Stimulated activated naive CD8-positive, alpha-beta T cell treated with anti-CD3 and anti-CD28 coated beads, Interleukin-15, Interleukin-2, amounts not matched to agents 100 ng/mL and 50 ng/mL, for 24 hours (primary cell): ENCODE measurements around the gene PKN3.

Source experiments
- H3K27ac Mint-ChIP-seq: one replicate; pipeline ENCODE4 v1.8.0; 2021; ENCODE audit warnings: mild to moderate bottlenecking, mixed read lengths
- H3K27me3 Mint-ChIP-seq: one replicate; pipeline ENCODE4 v1.8.0; 2021; ENCODE audit warnings: mixed read lengths
- H3K36me3 Mint-ChIP-seq: one replicate; pipeline ENCODE4 v1.8.0; 2021; ENCODE audit warnings: low read depth, mixed read lengths
- H3K4me1 Mint-ChIP-seq: one replicate; pipeline ENCODE4 v1.8.0; 2021; ENCODE audit warnings: low read depth, mixed read lengths
- H3K4me3 Mint-ChIP-seq: one replicate; pipeline ENCODE4 v1.8.0; 2021; ENCODE audit warnings: mild to moderate bottlenecking, mixed read lengths
- H3K9me3 Mint-ChIP-seq: one replicate; pipeline ENCODE4 v1.8.0; 2021; ENCODE audit warnings: mixed read lengths

The PKN3 gene

GRCh38 chr9:128731691-128732090, 29.4 kb downstream of the PKN3 start:
- Mint-ChIP-seq H3K4me3 (no peak overlapping the region), H3K9me3 (no peaks in the 10 kb centered on the region), H3K27me3 (no peaks in the 10 kb centered on the region), H3K27ac (no peak overlapping the region), H3K4me1 (peaks cover 10% of the 10 kb centered on the region), H3K36me3 (peaks cover 5% of the 10 kb centered on the region)

- Mint-ChIP-seq H3K27me3 (no peaks in the 10 kb centered on the region), H3K27ac (no peak overlapping the region), H3K36me3 (peaks cover 10% of the 10 kb centered on the region), H3K4me1 (peaks cover 2% of the 10 kb centered on the region), H3K4me3 (no peak overlapping the region), H3K9me3 (no peaks in the 10 kb centered on the region)
These were observed 30.3 kb downstream of the PKN3 start for GRCh38 chr9:128732576-128732975.

GRCh38 chr9:128733256-128733655, 31.0 kb downstream of the PKN3 start:
- peaks cover 10% of the 10 kb centered on the region for H3K36me3 Mint-ChIP-seq
- H3K9me3 Mint-ChIP-seq = no peaks in the 10 kb centered on the region
- no peak overlapping the region for H3K4me3 Mint-ChIP-seq
- H3K27me3 Mint-ChIP-seq = no peaks in the 10 kb centered on the region
- H3K27ac Mint-ChIP-seq = no peak overlapping the region
- no peaks in the 10 kb centered on the region for H3K4me1 Mint-ChIP-seq

GRCh38 chr9:128735373-128735772, 33.1 kb downstream of the PKN3 start:
- no peaks in the 10 kb centered on the region for H3K9me3 Mint-ChIP-seq
- H3K36me3 Mint-ChIP-seq = peaks cover 16% of the 10 kb centered on the region
- H3K4me3 Mint-ChIP-seq = no peak overlapping the region
- H3K27ac Mint-ChIP-seq = no peak overlapping the region
- no peaks in the 10 kb centered on the region for H3K4me1 Mint-ChIP-seq
- no peaks in the 10 kb centered on the region for H3K27me3 Mint-ChIP-seq

- H3K4me3 Mint-ChIP-seq = no peak overlapping the region
- H3K27me3 Mint-ChIP-seq = no peaks in the 10 kb centered on the region
- no peaks in the 10 kb centered on the region for H3K4me1 Mint-ChIP-seq
- peaks cover 7% of the 10 kb centered on the region for H3K36me3 Mint-ChIP-seq
- no peaks in the 10 kb centered on the region for H3K9me3 Mint-ChIP-seq
- no peak overlapping the region for H3K27ac Mint-ChIP-seq
These were observed 40.1 kb downstream of the PKN3 start for GRCh38 chr9:128742401-128742800.

- Mint-ChIP-seq H3K4me3 (no peak overlapping the region), H3K4me1 (no peaks in the 10 kb centered on the region), H3K36me3 (peaks cover 5% of the 10 kb centered on the region), H3K27ac (no peak overlapping the region), H3K27me3 (no peaks in the 10 kb centered on the region), H3K9me3 (no peaks in the 10 kb centered on the region)
These were observed 41.1 kb downstream of the PKN3 start for GRCh38 chr9:128743421-128743820.

- Mint-ChIP-seq H3K4me1 (no peaks in the 10 kb centered on the region), H3K27ac (no peak overlapping the region), H3K27me3 (no peaks in the 10 kb centered on the region), H3K4me3 (no peak overlapping the region), H3K36me3 (peaks cover 4% of the 10 kb centered on the region), H3K9me3 (no peaks in the 10 kb centered on the region)
These were observed 44.9 kb downstream of the PKN3 start for GRCh38 chr9:128747241-128747640.

- Mint-ChIP-seq H3K4me1 (no peaks in the 10 kb centered on the region), H3K36me3 (peaks cover 4% of the 10 kb centered on the region), H3K27ac (no peak overlapping the region), H3K4me3 (no peak overlapping the region), H3K27me3 (no peaks in the 10 kb centered on the region), H3K9me3 (no peaks in the 10 kb centered on the region)
These were observed 48.8 kb downstream of the PKN3 start for GRCh38 chr9:128750926-128751595.

GRCh38 chr9:128753627-128754026, 51.3 kb downstream of the PKN3 start:
- peaks cover 4% of the 10 kb centered on the region for H3K36me3 Mint-ChIP-seq
- H3K27me3 Mint-ChIP-seq = no peaks in the 10 kb centered on the region
- H3K27ac Mint-ChIP-seq = no peak overlapping the region
- H3K4me1 Mint-ChIP-seq = no peaks in the 10 kb centered on the region
- H3K4me3 Mint-ChIP-seq = no peak overlapping the region
- no peaks in the 10 kb centered on the region for H3K9me3 Mint-ChIP-seq

- H3K27ac Mint-ChIP-seq = no peak overlapping the region
- no peak overlapping the region for H3K4me3 Mint-ChIP-seq
- no peaks in the 10 kb centered on the region for H3K36me3 Mint-ChIP-seq
- H3K4me1 Mint-ChIP-seq = no peaks in the 10 kb centered on the region
- H3K27me3 Mint-ChIP-seq = no peaks in the 10 kb centered on the region
- H3K9me3 Mint-ChIP-seq = no peaks in the 10 kb centered on the region
These were observed 55.3 kb downstream of the PKN3 start for GRCh38 chr9:128757602-128758001.

GRCh38 chr9:128762671-128763449, 60.6 kb downstream of the PKN3 start:
- Mint-ChIP-seq H3K4me3 (no peak overlapping the region), H3K27ac (no peak overlapping the region), H3K27me3 (no peaks in the 10 kb centered on the region), H3K9me3 (no peaks in the 10 kb centered on the region), H3K36me3 (peaks cover 4% of the 10 kb centered on the region), H3K4me1 (peaks cover 3% of the 10 kb centered on the region)

- H3K9me3 Mint-ChIP-seq = no peaks in the 10 kb centered on the region
- H3K27me3 Mint-ChIP-seq = no peaks in the 10 kb centered on the region
- peaks cover 7% of the 10 kb centered on the region for H3K4me1 Mint-ChIP-seq
- peaks cover 4% of the 10 kb centered on the region for H3K36me3 Mint-ChIP-seq
- no peak overlapping the region for H3K27ac Mint-ChIP-seq
- no peak overlapping the region for H3K4me3 Mint-ChIP-seq
These were observed 62.1 kb downstream of the PKN3 start for GRCh38 chr9:128764361-128764760.

- Mint-ChIP-seq H3K27me3 (no peaks in the 10 kb centered on the region), H3K9me3 (no peaks in the 10 kb centered on the region), H3K27ac (no peak overlapping the region), H3K36me3 (peaks cover 4% of the 10 kb centered on the region), H3K4me1 (peaks cover 15% of the 10 kb centered on the region), H3K4me3 (no peak overlapping the region)
These were observed 63.2 kb downstream of the PKN3 start for GRCh38 chr9:128765499-128765898.

GRCh38 chr9:128768606-128769005, 66.3 kb downstream of the PKN3 start:
- Mint-ChIP-seq H3K27ac (no peak overlapping the region), H3K4me1 (peaks cover 25% of the 10 kb centered on the region)

More at GRCh38 chr9:128768606-128769005, 66.3 kb downstream of the PKN3 start:
- Mint-ChIP-seq H3K36me3 (peaks cover 4% of the 10 kb centered on the region), H3K27me3 (no peaks in the 10 kb centered on the region), H3K4me3 (no peak overlapping the region), H3K9me3 (no peaks in the 10 kb centered on the region)
